A673 (cell line): ENCODE results near the gene TMEM178B. TPM values are rescaled to one million over a fixed set of nuclear protein-coding genes. Genes with fewer than 3 reads are reported as not detected.
"Not testable (repeated sequence)": the region's sequence is repeated elsewhere in the genome, so short reads cannot be mapped to it uniquely, and the experiment has no call there.

ENCODE experiments used
- BruUV-seq: library from RNA; stranded (reverse); fragments of 400-500 nt; replicated peaks from 2 replicates; lab custom pipeline; 2021; lab: Mats Ljungman, UMichigan
- CTCF ChIA-PET: fragments of 300-600 bp; sonication (Branson Sonifier 250); formaldehyde crosslinking; loops from one replicate; lab custom pipeline; 2022; ENCODE audit warnings: antibody characterized with exemption; lab: Charles Lee
- POLR2A ChIA-PET: fragments of 300-600 bp; sonication (Branson Sonifier 250); formaldehyde crosslinking; loops from one replicate; lab custom pipeline; 2022; ENCODE audit warnings: antibody characterized with exemption; ENCODE audit not compliant: low non-redundant PET; lab: Charles Lee
- DNase-seq: peaks from one replicate; pipeline ENCODE4 v3.0.0-alpha.2; 2015; ENCODE audit warnings: low spot score
- H3K27ac ChIP-seq: fragments of 200-600 bp; sonication (generic); 2 replicates; pipeline ENCODE4 v1.5.1; 2016; ENCODE audit warnings: mixed run types, low read depth, mild to moderate bottlenecking, mixed read lengths, antibody characterized with exemption, low read length; ENCODE audit not compliant: poor library complexity, severe bottlenecking
- H3K27me3 ChIP-seq: fragments of 200-600 bp; sonication (generic); replicated peaks from 2 replicates; pipeline ENCODE4 v1.6.1; 2017; ENCODE audit warnings: mixed run types, low read depth, mild to moderate bottlenecking, mixed read lengths, antibody characterized with exemption, low read length; ENCODE audit not compliant: insufficient read depth, poor library complexity
- H3K36me3 ChIP-seq: fragments of 200-600 bp; sonication (generic); 2 replicates; pipeline ENCODE4 v1.6.1; 2016; ENCODE audit warnings: mixed run types, mild to moderate bottlenecking, mixed read lengths, antibody characterized with exemption, low read length; ENCODE audit not compliant: insufficient read depth, poor library complexity, severe bottlenecking
- H3K4me1 ChIP-seq: fragments of 200-600 bp; sonication (generic); 2 replicates; pipeline ENCODE4 v1.6.1; 2017; ENCODE audit warnings: mixed run types, mild to moderate bottlenecking, mixed read lengths, antibody characterized with exemption, low read length; ENCODE audit not compliant: insufficient read depth, poor library complexity, severe bottlenecking
- H3K4me3 ChIP-seq: fragments of 200-600 bp; sonication (generic); 2 replicates; pipeline ENCODE4 v1.5.1; 2016; ENCODE audit warnings: low read depth, mixed run types, mild to moderate bottlenecking, mixed read lengths, low read length; ENCODE audit not compliant: poor library complexity, severe bottlenecking
- H3K9me3 ChIP-seq: fragments of 200-600 bp; sonication (generic); 2 replicates; pipeline ENCODE4 v1.6.1; 2016; ENCODE audit warnings: mixed run types, low read depth, mild to moderate bottlenecking, mixed read lengths, antibody characterized with exemption, low read length; ENCODE audit not compliant: poor library complexity, severe bottlenecking
- CTCF ChIP-seq: fragments of 300-800, 200-600 bp; sonication (generic); conservative IDR thresholded peaks from 2 replicates; pipeline ENCODE4 v1.5.1; 2017; ENCODE audit warnings: low read depth, mild to moderate bottlenecking, antibody characterized with exemption, low read length, moderate library complexity, mixed read lengths
- EZH2 ChIP-seq: fragments of 200-600 bp; sonication (generic); IDR thresholded peaks from 2 replicates; pipeline ENCODE4 v1.6.1; 2017; ENCODE audit warnings: borderline replicate concordance, low read depth, mild to moderate bottlenecking, mixed read lengths, antibody characterized with exemption, low read length; ENCODE audit not compliant: poor library complexity, severe bottlenecking
- intact Hi-C: fragments of 100-400 bp; cut with micrococcal nuclease; formaldehyde crosslinking; loops from one replicate; pipeline ENCODE4 v1.10.0; 2022; ENCODE audit not compliant: unreplicated experiment
- total RNA-seq: library from RNA; stranded (reverse); gene quantifications from 2 replicates; pipeline ENCODE4 v1.2.3, GENCODE V29; 2021

Gene TMEM178B
- total RNA-seq, 1 experiment from 2014 or later, result 2.8 TPM

- TF ChIP-seq CTCF, result no peak
- Histone ChIP-seq H3K9me3 (no peaks in the 10 kb centered on the region), H3K27me3 (no peaks in the 10 kb centered on the region), H3K27ac (no peak overlapping the region), H3K4me1 (no peaks in the 10 kb centered on the region), H3K36me3 (no peaks in the 10 kb centered on the region), H3K4me3 (no peak overlapping the region)
- ChIA-PET POLR2A (no interaction called here), CTCF (no interaction called here)
- DNase-seq, result no peak
- BruUV-seq, result no TSS peak
- intact Hi-C loops, result no loop called here
These were observed 93.1 kb downstream of the TMEM178B start for GRCh38 chr7:141166926-141167325.

GRCh38 chr7:141167381-141167964 lies 93.6 kb downstream of the TMEM178B start:
- POLR2A ChIA-PET, result no interaction called here
- TF ChIP-seq CTCF (no peak), EZH2 (no peak)
- H3K27me3 ChIP-seq, result no peaks in the 10 kb centered on the region
- H3K27ac ChIP-seq, result no peak overlapping the region
- no TSS peak for BruUV-seq
- DNase-seq, result no peak
- intact Hi-C loops, result no loop called here
- H3K9me3 ChIP-seq, result no peaks in the 10 kb centered on the region
- no peak overlapping the region for H3K4me3 ChIP-seq
- no peaks in the 10 kb centered on the region for H3K36me3 ChIP-seq
- no peaks in the 10 kb centered on the region for H3K4me1 ChIP-seq
- CTCF ChIA-PET, result no interaction called here

GRCh38 chr7:141169157-141169556 lies 95.3 kb downstream of the TMEM178B start:
- POLR2A ChIA-PET, H3K9me3 ChIP-seq, DNase-seq, H3K4me1 ChIP-seq, H3K36me3 ChIP-seq, BruUV-seq, H3K4me3 ChIP-seq, intact Hi-C loops, H3K27ac ChIP-seq, H3K27me3 ChIP-seq, CTCF ChIA-PET: not testable (repeated sequence)

- intact Hi-C loops, H3K27ac ChIP-seq, DNase-seq, CTCF ChIA-PET, H3K9me3 ChIP-seq, H3K4me3 ChIP-seq, POLR2A ChIA-PET, H3K4me1 ChIP-seq, H3K36me3 ChIP-seq, H3K27me3 ChIP-seq, BruUV-seq: not testable (repeated sequence)
These were observed 101.9 kb downstream of the TMEM178B start for GRCh38 chr7:141175728-141176127.

- CTCF ChIA-PET, result not testable (repeated sequence)
These were observed 103.3 kb downstream of the TMEM178B start for GRCh38 chr7:141177120-141177519.

More at GRCh38 chr7:141177120-141177519, 103.3 kb downstream of the TMEM178B start:
- H3K4me3 ChIP-seq, H3K36me3 ChIP-seq, H3K4me1 ChIP-seq, POLR2A ChIA-PET, H3K9me3 ChIP-seq, H3K27ac ChIP-seq, BruUV-seq, DNase-seq, intact Hi-C loops, H3K27me3 ChIP-seq: not testable (repeated sequence)
